Measurements from ENCODE around the gene KMT5C. TPM values are rescaled to one million over a fixed set of nuclear protein-coding genes. Genes with fewer than 3 reads are reported as not detected.
A peak's percentile ranks its signal among the peaks of the same experiment; 100 is the strongest.

The KMT5C gene
- total RNA-seq, 4 donors from 2014 or later, result 12.4 to 65.6 (median 15.9) TPM

- intact Hi-C loops (cut with DNase I; ENCODE audit: low total_unique reads), result no loop called here
- Histone ChIP-seq H3K9me3 (no peaks in the 10 kb centered on the region), H3K27me3 (peaks cover 24 to 36% of the 10 kb centered on the region in 2 donors), H3K36me3 (no peaks in the 10 kb centered on the region), H3K27ac (no peak overlapping the region), H3K4me3 (no peak overlapping the region), H3K4me1 (peaks cover 5 to 16% of the 10 kb centered on the region in 2 donors)
- no peak for TF ChIP-seq CTCF (IDR thresholded peaks at IDR 0.05)
- no peak for TF ChIP-seq POLR2A (IDR thresholded peaks at IDR 0.05)
- no peak for DNase-seq
Observed at GRCh38 chr19:55352040-55352439, 12.4 kb downstream of the KMT5C start.

- H3K27me3 ChIP-seq, result peaks cover 24 to 36% of the 10 kb centered on the region in 2 donors
- no peaks in the 10 kb centered on the region for H3K9me3 ChIP-seq
- intact Hi-C loops (cut with DNase I; ENCODE audit: low total_unique reads), result no loop called here
- H3K27ac ChIP-seq, result no peak overlapping the region
- TF ChIP-seq CTCF (IDR thresholded peaks at IDR 0.05) (no peak), POLR2A (IDR thresholded peaks at IDR 0.05) (no peak)
- H3K36me3 ChIP-seq, result no peaks in the 10 kb centered on the region
- peaks cover 5 to 16% of the 10 kb centered on the region in 2 donors for H3K4me1 ChIP-seq
- H3K4me3 ChIP-seq, result no peak overlapping the region
- DNase-seq, result no peak
Observed at GRCh38 chr19:55352549-55353145, 13.0 kb downstream of the KMT5C start.

GRCh38 chr19:55353356-55353802 lies 13.7 kb downstream of the KMT5C start:
- Histone ChIP-seq H3K4me1 (peaks cover 5 to 16% of the 10 kb centered on the region in 2 donors), H3K27me3 (peaks cover 24 to 36% of the 10 kb centered on the region in 2 donors), H3K9me3 (no peaks in the 10 kb centered on the region), H3K4me3 (peak overlapping the region; percentile 22 to 29), H3K36me3 (no peaks in the 10 kb centered on the region), H3K27ac (no peak overlapping the region)
- intact Hi-C loops (cut with DNase I; ENCODE audit: low total_unique reads), result no loop called here
- TF ChIP-seq POLR2A (IDR thresholded peaks at IDR 0.05) (no peak), CTCF (IDR thresholded peaks at IDR 0.05) (no peak)
- no peak for DNase-seq

GRCh38 chr19:55353803-55354697 lies 14.4 kb downstream of the KMT5C start:
- intact Hi-C loops (cut with DNase I; ENCODE audit: low total_unique reads), result no loop called here
- peaks cover 24 to 36% of the 10 kb centered on the region in 2 donors for H3K27me3 ChIP-seq
- DNase-seq, result peak; percentile 54 to 65

GRCh38 chr19:55354698-55355212 lies 15.1 kb downstream of the KMT5C start, which contains the start of gene COX6B2:
Gene COX6B2, minus strand, starts transcription at chr19:55354719. Its CDS starts 198 bp downstream, at chr19:55354521.
- Histone ChIP-seq H3K27ac (no peak within 1 kb of the TSS), H3K36me3 (no peaks in the 10 kb centered on the region), H3K27me3 (peaks cover 24 to 36% of the 10 kb centered on the region in 2 donors), H3K9me3 (no peaks in the 10 kb centered on the region), H3K4me1 (peaks cover 5 to 16% of the 10 kb centered on the region in 2 donors), H3K4me3 (peak within 1 kb of the TSS; percentile 22 to 29)
- no peak for DNase-seq
- TF ChIP-seq POLR2A (IDR thresholded peaks at IDR 0.05), result no peak
- TF ChIP-seq CTCF (IDR thresholded peaks at IDR 0.05), result no peak
- intact Hi-C loops (cut with DNase I; ENCODE audit: low total_unique reads), result no loop called here

More at GRCh38 chr19:55353803-55354697, 14.4 kb downstream of the KMT5C start:
- Histone ChIP-seq H3K9me3 (no peaks in the 10 kb centered on the region), H3K27ac (no peak overlapping the region), H3K4me1 (peaks cover 5 to 16% of the 10 kb centered on the region in 2 donors), H3K4me3 (peak overlapping the region; percentile 22 to 29), H3K36me3 (no peaks in the 10 kb centered on the region)
- no peak for TF ChIP-seq POLR2A (IDR thresholded peaks at IDR 0.05)
